ENCODE data around the gene DCTN1. TPM values are rescaled to one million over a fixed set of nuclear protein-coding genes. Genes with fewer than 3 reads are reported as not detected.

The DCTN1 gene
- total RNA-seq, 2 experiments from 2014 or later = 75.6 to 79.5 TPM

DNA sequence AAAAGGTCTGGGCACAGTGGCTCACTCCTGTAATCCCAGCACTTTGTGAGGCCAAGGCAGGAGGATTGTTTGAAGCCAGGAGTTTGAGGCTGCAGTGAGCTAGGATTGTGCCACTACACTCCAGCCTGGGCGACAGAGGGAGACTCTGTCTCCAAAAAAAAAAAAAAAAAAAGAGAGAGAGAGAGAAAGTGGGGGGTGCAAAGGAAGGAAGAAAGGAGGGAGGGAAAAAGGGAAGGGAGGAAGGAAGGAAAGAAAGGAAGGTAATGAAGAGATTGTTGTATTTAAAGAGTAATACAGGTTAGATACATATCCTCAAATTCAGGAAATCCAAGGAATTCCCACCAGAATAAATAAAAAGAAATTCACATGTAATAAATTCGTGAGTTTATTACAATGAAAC lies 21.8 kb upstream of the DCTN1 start:
- peaks cover 2% of the 10 kb centered on the region for H3K27me3 Mint-ChIP-seq
- H3K9me3 Mint-ChIP-seq = no peaks in the 10 kb centered on the region
- DNase-seq = no peak
- H3K4me3 Mint-ChIP-seq = no peak overlapping the region
- H3K4me1 Mint-ChIP-seq (ENCODE audit: low read depth) = no peaks in the 10 kb centered on the region
- CTCF ChIA-PET = interaction anchor here (0.6 to 4.8 kb wide), 5 partner anchors 12 to 345 kb away, joined by 3 to 46 read pairs (median 3); no protein-coding TSS in a partner anchor
- intact Hi-C loops (cut with micrococcal nuclease) = no loop called here
- POLR2A ChIA-PET = interaction anchor here (0.6 to 0.9 kb wide), 2 partner anchors 10 to 112 kb away, joined by 3 read pairs; no protein-coding TSS in a partner anchor
- no peaks in the 10 kb centered on the region for H3K36me3 Mint-ChIP-seq
- H3K27ac Mint-ChIP-seq = no peak overlapping the region

DNA sequence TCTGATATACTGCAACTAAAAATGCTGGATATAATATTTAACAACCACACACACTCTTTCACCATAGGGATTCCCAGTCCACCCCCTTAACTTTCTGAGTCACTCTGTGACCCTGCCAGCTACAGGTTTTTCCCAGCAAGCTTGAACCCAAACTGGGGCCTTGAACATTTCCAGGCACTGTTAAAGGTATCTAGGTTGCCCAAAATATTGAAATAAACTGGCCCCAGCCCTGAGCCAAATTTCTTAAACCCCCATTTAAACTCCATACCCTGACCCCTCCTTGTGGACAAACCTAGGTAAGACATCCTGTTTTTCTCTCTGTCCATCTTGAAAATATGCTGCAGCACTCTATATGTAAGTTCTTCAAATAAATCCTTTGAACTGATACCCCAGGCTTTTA lies 19.7 kb upstream of the DCTN1 start:
- intact Hi-C loops (cut with micrococcal nuclease) = loop anchor here (10.0 kb wide), 1 partner anchor 575 kb away; the partner anchor contains the start of gene STAMBP
- Mint-ChIP-seq H3K27ac (no peak overlapping the region), H3K27me3 (peaks cover 2% of the 10 kb centered on the region), H3K9me3 (no peaks in the 10 kb centered on the region), H3K4me3 (no peak overlapping the region), H3K36me3 (no peaks in the 10 kb centered on the region), H3K4me1 (ENCODE audit: low read depth) (no peaks in the 10 kb centered on the region)
- DNase-seq = no peak
- ChIA-PET CTCF (interaction anchor here (0.8 to 4.8 kb wide), 5 partner anchors 9 to 150 kb away, joined by 3 to 46 read pairs (median 11); partner anchors contain the start of genes C2orf81 and WDR54), POLR2A (no interaction called here)

DNA sequence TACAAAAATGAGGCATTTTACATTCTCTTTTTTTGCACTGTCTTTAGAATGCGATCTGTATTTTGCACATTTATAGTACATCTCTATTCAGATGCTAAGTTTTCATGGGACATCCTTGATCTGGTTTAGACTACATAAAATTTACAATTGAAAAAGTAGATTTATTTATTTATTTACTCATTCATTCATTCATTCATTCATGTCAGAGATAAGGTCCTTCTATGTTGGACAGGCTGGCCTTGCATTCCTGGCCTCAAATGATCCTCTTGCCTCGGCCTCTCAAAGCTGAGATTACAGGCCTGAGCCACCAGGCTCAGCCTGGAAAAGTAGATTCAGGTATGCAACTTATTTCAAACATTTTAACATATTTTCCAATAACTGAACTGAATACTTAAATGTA lies 16.0 kb upstream of the DCTN1 start:
- CTCF ChIA-PET = interaction anchor here (1.3 to 1.5 kb wide), 2 partner anchors 11 to 19 kb away, joined by 3 to 5 read pairs; no protein-coding TSS in a partner anchor
- intact Hi-C loops (cut with micrococcal nuclease) = loop anchor here (10.0 kb wide), 1 partner anchor 571 kb away; the partner anchor contains the start of gene STAMBP
- no peak for DNase-seq
- Mint-ChIP-seq H3K4me1 (ENCODE audit: low read depth) (peaks cover 1% of the 10 kb centered on the region), H3K4me3 (no peak overlapping the region), H3K36me3 (no peaks in the 10 kb centered on the region), H3K27me3 (no peaks in the 10 kb centered on the region), H3K9me3 (no peaks in the 10 kb centered on the region), H3K27ac (no peak overlapping the region)
- POLR2A ChIA-PET = no interaction called here

DNA sequence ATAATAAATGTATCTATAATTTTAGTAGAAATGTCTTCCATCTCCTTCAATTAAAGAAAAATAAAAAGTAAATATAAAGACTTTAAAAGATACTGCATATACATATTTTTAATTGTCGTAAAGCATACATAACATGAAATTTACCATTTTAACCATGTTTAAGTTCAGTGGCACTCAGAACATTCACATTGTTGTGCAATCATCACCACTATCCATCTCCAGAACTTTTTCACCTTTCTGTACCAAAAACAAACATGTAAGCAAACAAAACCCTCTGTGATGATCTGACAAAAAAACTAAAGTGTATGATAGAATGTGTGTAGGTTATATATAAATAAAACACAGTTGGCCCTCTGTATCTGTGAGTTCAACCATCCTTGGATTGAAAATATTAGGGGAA lies 13.4 kb upstream of the DCTN1 start:
- intact Hi-C loops (cut with micrococcal nuclease) = loop anchor here (5.0 to 10.0 kb wide), 2 partner anchors 141 to 569 kb away; partner anchors contain the start of gene STAMBP
- no peak overlapping the region for H3K4me3 Mint-ChIP-seq
- H3K27me3 Mint-ChIP-seq = no peaks in the 10 kb centered on the region
- H3K36me3 Mint-ChIP-seq = no peaks in the 10 kb centered on the region
- no peaks in the 10 kb centered on the region for H3K9me3 Mint-ChIP-seq
- H3K27ac Mint-ChIP-seq = no peak overlapping the region
- DNase-seq = no peak
- ChIA-PET CTCF (interaction anchor here (1.1 kb wide), 1 partner anchor 28 kb away, joined by 5 read pairs; the partner anchor contains the start of genes C2orf81 and WDR54), POLR2A (no interaction called here)
- H3K4me1 Mint-ChIP-seq (ENCODE audit: low read depth) = peaks cover 4% of the 10 kb centered on the region

DNA sequence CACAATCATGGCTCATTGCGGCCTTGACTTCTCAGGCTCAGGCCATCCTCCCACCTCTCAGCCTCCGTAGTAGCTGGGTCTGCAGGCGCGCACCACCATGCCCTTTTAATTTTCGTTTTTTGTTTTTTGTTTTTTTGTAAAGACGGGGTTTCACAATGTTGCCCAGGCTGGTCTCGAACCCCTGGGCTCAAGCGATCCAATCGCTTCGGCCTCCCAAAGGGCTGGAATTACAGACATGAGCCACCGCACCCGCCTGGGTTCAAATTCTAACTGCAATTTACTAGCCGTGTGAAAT lies 12.3 kb upstream of the DCTN1 start:
- ChIA-PET POLR2A (interaction anchor here (0.6 to 1.9 kb wide), 4 partner anchors 13 to 655 kb away, joined by 3 to 8 read pairs (median 4); partner anchors contain the start of genes C2orf81, DCTN1, TPRKB and WDR54), CTCF (interaction anchor here (0.6 to 6.9 kb wide), 12 partner anchors 7 to 568 kb away, joined by 3 to 46 read pairs (median 7); partner anchors contain the start of genes C2orf81, WBP1 and WDR54)
- no peaks in the 10 kb centered on the region for H3K9me3 Mint-ChIP-seq
- intact Hi-C loops (cut with micrococcal nuclease) = loop anchor here (1.0 to 10.0 kb wide), 5 partner anchors 30 to 568 kb away; partner anchors contain the start of gene STAMBP
- no peaks in the 10 kb centered on the region for H3K27me3 Mint-ChIP-seq
- peak overlapping the region; percentile 92 for H3K4me3 Mint-ChIP-seq
- H3K4me1 Mint-ChIP-seq (ENCODE audit: low read depth) = peaks cover 4% of the 10 kb centered on the region
- no peak overlapping the region for H3K27ac Mint-ChIP-seq
- DNase-seq = no peak
- no peaks in the 10 kb centered on the region for H3K36me3 Mint-ChIP-seq

DNA sequence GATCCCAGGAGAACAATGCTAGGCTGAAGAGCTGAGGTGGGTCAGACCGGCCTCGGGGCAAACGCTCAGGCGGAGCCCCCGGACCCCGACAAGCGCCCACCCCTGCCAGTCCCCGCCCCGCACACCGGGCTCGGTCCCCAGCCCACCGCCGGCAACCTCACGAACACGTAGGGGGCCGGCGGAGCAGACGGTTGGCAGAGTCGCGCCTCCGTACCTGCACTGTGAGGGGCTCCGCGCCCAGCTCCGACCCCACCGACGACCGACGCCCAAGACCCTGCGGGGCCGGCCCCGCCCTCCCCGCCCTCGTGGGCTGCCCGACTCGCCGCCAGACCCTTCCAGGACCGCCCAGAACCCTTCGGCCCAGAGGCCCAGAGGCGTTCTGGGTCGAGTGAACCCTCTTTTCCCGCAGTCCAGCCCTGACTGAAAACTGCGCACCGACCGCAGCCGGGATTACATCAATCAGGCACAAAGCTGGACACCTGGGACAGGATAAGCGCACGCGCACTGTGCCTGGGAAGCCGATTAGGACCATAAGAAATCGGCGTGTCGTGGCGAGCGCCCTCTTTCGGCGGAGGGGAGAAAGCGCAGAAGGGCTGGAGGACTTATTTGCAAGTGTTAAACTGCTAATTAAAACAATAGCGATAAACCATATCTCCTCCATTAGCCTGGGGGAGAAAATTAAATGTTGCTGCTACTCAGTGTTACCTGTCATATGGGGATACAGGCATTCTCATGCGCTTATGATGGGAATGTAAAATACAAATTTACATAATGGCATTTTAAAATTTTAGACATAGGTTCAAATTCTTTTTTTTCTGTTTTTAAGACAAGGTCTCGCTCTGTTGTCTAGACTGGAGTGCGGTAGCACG lies 11.7 kb upstream of the DCTN1 start:
- Mint-ChIP-seq H3K27ac (peak overlapping the region; percentile 96), H3K4me3 (peak overlapping the region; percentile 92)

DNA sequence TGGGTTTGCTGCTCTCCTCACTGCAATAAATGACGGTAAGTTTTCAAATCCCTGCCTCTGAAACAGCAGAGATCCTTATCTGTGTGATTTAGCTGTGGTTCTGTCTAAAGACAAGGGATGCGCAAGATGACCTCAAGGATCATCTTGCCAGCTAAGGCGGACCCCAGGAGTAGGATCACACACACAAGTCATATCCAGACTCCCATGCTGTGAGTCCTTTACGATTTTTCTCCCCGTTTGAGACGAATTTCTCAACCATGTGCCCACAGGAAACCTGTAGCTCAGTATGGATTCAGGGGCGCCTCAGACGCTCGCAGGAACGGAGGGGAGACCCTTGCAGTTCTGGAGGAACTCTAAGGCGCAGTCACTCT lies 11.1 kb upstream of the DCTN1 start:
- intact Hi-C loops (cut with micrococcal nuclease) = loop anchor here (5.0 to 10.0 kb wide), 2 partner anchors 139 to 566 kb away; partner anchors contain the start of gene STAMBP
- peaks cover 4% of the 10 kb centered on the region for H3K4me1 Mint-ChIP-seq (ENCODE audit: low read depth)
- H3K27me3 Mint-ChIP-seq = no peaks in the 10 kb centered on the region
- no peaks in the 10 kb centered on the region for H3K9me3 Mint-ChIP-seq
- no peak for DNase-seq
- ChIA-PET POLR2A (interaction anchor here (0.5 to 1.9 kb wide), 7 partner anchors 10 to 654 kb away, joined by 3 to 8 read pairs (median 3); partner anchors contain the start of genes C2orf81, DCTN1, MOB1A and TPRKB), CTCF (interaction anchor here (0.6 to 6.9 kb wide), 28 partner anchors 8 to 654 kb away, joined by 3 to 46 read pairs (median 4); partner anchors contain the start of genes C2orf81, DCTN1, INO80B and MOB1A)
- H3K27ac Mint-ChIP-seq = peak overlapping the region; percentile 71
- peak overlapping the region; percentile 92 for H3K4me3 Mint-ChIP-seq
- H3K36me3 Mint-ChIP-seq = no peaks in the 10 kb centered on the region

More for the DNA sequence above, 11.7 kb upstream of the DCTN1 start:
- no peaks in the 10 kb centered on the region for H3K36me3 Mint-ChIP-seq
- intact Hi-C loops (cut with micrococcal nuclease) = loop anchor here (1.0 to 10.0 kb wide), 5 partner anchors 30 to 567 kb away; partner anchors contain the start of gene STAMBP
- H3K4me1 Mint-ChIP-seq (ENCODE audit: low read depth) = peaks cover 4% of the 10 kb centered on the region
- H3K27me3 Mint-ChIP-seq = no peaks in the 10 kb centered on the region
- ChIA-PET CTCF (interaction anchor here (0.6 to 6.9 kb wide), 28 partner anchors 8 to 655 kb away, joined by 3 to 46 read pairs (median 4); partner anchors contain the start of genes C2orf81, DCTN1, INO80B and MOB1A), POLR2A (interaction anchor here (0.5 to 1.9 kb wide), 7 partner anchors 10 to 655 kb away, joined by 3 to 8 read pairs (median 3); partner anchors contain the start of genes C2orf81, DCTN1, MOB1A and TPRKB)
- DNase-seq = peak; percentile 95
- H3K9me3 Mint-ChIP-seq = no peaks in the 10 kb centered on the region

DNA sequence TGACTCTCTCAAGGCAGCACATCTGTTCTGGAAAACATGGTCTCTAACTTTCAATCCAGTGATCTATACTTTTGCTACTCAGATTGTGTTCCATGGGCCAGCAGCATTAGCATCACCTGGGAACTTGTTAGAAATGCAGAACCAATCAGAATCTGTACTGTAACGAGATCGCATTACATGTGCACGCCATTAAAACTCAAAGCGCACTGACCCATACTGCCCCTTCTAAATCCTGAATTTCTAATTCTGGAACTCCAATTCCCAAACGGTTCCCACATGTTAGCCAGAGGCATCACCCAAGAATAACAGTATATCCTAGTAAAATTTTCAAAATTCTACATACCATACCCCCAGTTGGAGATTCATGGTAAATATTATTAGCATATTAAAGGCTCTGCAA lies 10.5 kb upstream of the DCTN1 start:
- Mint-ChIP-seq H3K36me3 (no peaks in the 10 kb centered on the region), H3K9me3 (no peaks in the 10 kb centered on the region), H3K4me3 (peak overlapping the region; percentile 60), H3K27ac (no peak overlapping the region), H3K4me1 (ENCODE audit: low read depth) (peaks cover 4% of the 10 kb centered on the region), H3K27me3 (no peaks in the 10 kb centered on the region)
- ChIA-PET POLR2A (interaction anchor here (0.8 to 1.9 kb wide), 3 partner anchors 31 to 212 kb away, joined by 3 to 8 read pairs (median 4); partner anchors contain the start of genes C2orf81, MOB1A and WDR54), CTCF (interaction anchor here (0.6 to 6.9 kb wide), 16 partner anchors 9 to 653 kb away, joined by 3 to 46 read pairs (median 5); partner anchors contain the start of genes C2orf81, DCTN1, MOB1A and MRPL53)
- DNase-seq = no peak
- intact Hi-C loops (cut with micrococcal nuclease) = loop anchor here (5.0 to 10.0 kb wide), 2 partner anchors 138 to 566 kb away; partner anchors contain the start of gene STAMBP

DNA sequence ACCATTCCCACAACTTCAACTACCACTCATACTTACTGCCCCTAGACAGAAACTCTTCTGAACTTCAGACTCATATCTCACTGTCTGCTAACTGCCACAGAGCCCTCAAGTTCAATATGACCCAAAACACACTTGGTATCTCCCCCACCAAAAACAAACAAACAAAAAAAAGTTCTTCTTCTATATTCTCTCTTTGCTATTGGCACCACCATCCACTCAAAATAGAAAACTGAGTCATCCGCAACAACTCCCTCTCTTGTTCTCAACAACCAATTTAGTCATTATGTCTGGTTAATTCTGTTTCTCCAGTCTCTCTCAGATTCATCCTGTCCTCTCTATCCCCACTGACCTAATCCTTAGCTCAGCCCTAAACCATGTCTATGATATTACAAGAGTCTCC lies 7.2 kb upstream of the DCTN1 start:
- intact Hi-C loops (cut with micrococcal nuclease) = loop anchor here (1.0 kb wide), 1 partner anchor 67 kb away; no protein-coding TSS in a partner anchor
- no peaks in the 10 kb centered on the region for H3K36me3 Mint-ChIP-seq
- DNase-seq = peak; percentile 19
- CTCF ChIA-PET = interaction anchor here (0.6 to 6.9 kb wide), 4 partner anchors 12 to 137 kb away, joined by 3 to 46 read pairs (median 5); no protein-coding TSS in a partner anchor
- no peak overlapping the region for H3K4me3 Mint-ChIP-seq
- H3K4me1 Mint-ChIP-seq (ENCODE audit: low read depth) = peaks cover 4% of the 10 kb centered on the region
- no peaks in the 10 kb centered on the region for H3K9me3 Mint-ChIP-seq
- no peaks in the 10 kb centered on the region for H3K27me3 Mint-ChIP-seq
- no peak overlapping the region for H3K27ac Mint-ChIP-seq
- POLR2A ChIA-PET = interaction anchor here (0.7 kb wide), 1 partner anchor 120 kb away, joined by 3 read pairs; no protein-coding TSS in a partner anchor

DNA sequence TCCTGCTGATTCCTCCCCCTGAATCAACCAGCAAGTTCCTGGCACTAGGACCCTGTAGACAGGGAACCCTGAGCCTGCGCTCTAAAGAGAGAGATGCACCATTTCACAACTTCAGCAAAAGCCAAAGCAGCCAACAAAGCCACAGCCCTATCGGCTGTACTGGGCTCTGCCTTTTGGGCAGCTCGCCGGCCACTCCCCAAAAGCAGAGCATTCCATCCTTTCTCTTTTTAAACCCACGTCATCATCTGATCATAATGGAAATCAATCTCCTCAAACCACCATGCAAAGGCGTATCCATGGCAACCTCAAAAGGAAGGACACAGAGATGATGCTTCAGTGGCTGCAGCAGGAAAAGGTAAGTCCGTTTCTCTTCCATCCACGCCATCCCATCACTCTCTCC lies 5.3 kb upstream of the DCTN1 start:
- Mint-ChIP-seq H3K4me3 (no peak overlapping the region), H3K36me3 (no peaks in the 10 kb centered on the region), H3K4me1 (ENCODE audit: low read depth) (peaks cover 11% of the 10 kb centered on the region), H3K27me3 (no peaks in the 10 kb centered on the region), H3K27ac (no peak overlapping the region), H3K9me3 (no peaks in the 10 kb centered on the region)
- POLR2A ChIA-PET = no interaction called here
- intact Hi-C loops (cut with micrococcal nuclease) = no loop called here
- DNase-seq = no peak
- CTCF ChIA-PET = interaction anchor here (1.0 to 1.4 kb wide), 2 partner anchors 11 to 136 kb away, joined by 3 read pairs; no protein-coding TSS in a partner anchor

DNA sequence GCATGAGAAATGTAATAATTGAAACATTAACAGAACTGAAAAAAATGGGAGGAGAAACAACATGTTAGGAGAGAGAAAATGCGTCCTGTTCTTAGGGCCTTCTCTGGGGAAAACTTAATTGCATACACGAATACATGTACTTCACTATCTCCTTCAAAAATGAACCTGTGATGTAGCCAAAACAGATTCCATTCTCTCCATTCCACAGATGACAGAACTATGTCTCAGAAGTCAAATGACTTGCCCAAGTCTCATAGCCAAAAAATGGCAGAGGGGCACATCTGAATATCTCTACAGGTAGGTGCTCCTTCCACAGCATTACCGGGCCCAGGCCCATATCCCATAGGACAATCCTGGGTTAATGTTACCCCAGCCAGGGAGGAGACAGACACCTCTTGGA lies 3.9 kb upstream of the DCTN1 start:
- DNase-seq = no peak
- Mint-ChIP-seq H3K27ac (no peak overlapping the region), H3K4me3 (no peak overlapping the region), H3K36me3 (no peaks in the 10 kb centered on the region), H3K9me3 (no peaks in the 10 kb centered on the region), H3K27me3 (no peaks in the 10 kb centered on the region), H3K4me1 (ENCODE audit: low read depth) (peaks cover 17% of the 10 kb centered on the region)
- POLR2A ChIA-PET = no interaction called here
- intact Hi-C loops (cut with micrococcal nuclease) = no loop called here
- CTCF ChIA-PET = interaction anchor here (1.4 kb wide), 1 partner anchor 134 kb away, joined by 3 read pairs; no protein-coding TSS in a partner anchor
